HG03025 (cell line): ENCODE results near the gene ZNF609.
"Not testable (repeated sequence)": the region's sequence is repeated elsewhere in the genome, so short reads cannot be mapped to it uniquely, and the experiment has no call there.

ENCODE experiments used
- ATAC-seq: cut with Tn5 transposase; IDR thresholded peaks from one replicate; pipeline ENCODE4 v1.9.1; 2021; ENCODE audit warnings: mild to moderate bottlenecking, moderate library complexity; ENCODE audit not compliant: unreplicated experiment, low FRiP score

The ZNF609 gene

GRCh38 chr15:64454282-64454681 lies 6.1 kb upstream of the ZNF609 start:
- ATAC-seq, result no peak

DNA sequence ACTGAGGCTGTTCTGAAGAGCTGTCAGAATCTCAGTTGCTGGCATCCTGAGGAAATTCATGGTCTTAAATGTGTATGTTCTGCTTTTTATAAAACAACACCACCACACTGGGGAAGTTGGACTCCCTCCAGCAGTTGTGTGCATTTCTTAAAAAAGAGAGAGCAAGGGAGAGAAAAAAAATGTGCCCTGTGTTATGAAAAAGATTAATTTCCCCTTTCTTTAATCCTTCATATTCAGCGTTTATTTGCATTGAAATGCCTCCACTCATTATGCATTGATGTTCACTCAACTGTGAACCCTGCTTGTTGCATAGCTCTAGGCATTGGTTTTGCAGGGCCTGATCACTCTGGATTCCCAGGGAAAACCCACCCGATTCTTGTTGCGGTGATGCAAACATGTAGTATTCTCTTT lies 4.4 kb upstream of the ZNF609 start:
- ATAC-seq, result no peak

DNA sequence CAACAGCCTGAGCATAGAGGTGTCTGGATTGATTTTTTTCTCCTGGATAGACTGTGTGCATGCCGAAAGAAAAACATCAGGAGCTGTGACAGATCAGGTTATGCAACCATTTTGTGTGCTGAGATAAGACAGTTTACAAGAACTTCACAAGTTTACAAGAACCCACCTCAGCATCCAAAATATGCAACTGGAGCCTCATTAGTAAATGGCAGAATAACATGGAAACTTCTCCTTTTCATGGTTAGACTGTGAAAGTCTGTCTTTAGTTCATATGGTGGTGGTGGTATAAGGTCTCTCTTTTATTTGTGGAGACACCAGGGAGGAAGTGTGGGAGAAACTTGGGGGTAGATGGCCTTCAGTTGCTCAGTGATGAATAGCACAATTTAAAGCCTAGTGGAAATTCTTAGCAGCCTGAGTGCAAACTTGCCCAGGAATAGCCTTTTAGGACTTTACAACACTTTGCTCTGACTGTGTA lies 3.7 kb upstream of the ZNF609 start:
- no peak for ATAC-seq

DNA sequence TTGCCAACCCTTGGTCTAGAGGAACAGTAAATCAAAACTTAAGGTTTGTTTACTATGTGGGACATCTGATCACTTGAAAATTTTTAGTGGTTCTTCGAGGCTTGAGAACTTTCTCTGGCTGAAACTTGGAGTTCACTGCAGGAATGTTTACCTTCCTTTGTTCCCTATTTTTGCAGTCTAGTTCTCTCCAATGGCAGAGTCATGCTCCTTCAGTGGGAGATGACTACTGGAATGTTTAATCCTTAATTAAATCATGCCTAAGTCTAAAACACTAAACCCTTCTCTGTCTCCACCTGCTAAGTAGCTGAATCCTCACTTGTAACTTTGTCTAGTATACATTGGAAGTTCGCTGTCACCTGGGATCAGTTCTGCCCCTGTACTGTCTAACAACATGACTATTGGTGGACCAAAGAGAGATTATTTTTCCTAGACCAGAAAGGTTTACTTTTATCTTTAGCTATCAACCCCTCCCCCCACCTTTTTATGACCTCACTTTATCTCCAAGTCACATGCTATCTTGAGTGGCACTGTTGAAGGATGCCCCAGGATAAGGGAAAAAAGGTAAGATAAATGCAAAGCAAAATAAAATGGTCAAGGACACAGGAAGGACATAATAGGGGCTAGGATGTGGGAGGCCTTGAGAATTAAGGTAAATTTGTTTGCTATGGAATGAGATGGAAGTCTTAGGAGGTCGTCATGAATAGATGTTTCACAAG lies 1.2 kb upstream of the ZNF609 start:
- no peak for ATAC-seq

GRCh38 chr15:64460724-64461720 lies 644 bp downstream of the ZNF609 start:
- ATAC-seq, result no peak

DNA sequence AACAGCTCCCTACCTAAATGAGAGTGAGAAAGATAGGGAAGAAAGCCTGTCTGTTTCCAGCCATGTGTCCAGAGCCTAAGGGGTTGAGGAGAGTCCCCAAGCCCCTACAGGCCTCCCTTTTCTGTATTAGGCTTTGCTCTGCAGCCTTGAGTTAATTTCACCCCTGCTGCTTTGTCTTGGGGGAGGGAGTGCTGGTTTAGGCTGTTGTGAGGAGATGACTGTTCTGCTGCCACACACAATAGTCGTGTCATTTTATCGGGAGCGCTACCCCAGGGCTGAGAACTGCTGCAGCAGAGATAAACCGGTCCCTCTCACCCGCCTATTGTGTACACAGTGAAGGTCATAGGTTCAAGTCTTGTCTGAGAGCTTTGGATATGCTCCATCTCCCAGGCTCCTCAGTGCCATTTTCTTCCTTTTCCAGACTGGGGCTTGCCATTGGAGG lies 1.4 kb downstream of the ZNF609 start:
- ATAC-seq, result no peak

GRCh38 chr15:64462492-64462891 lies 2.1 kb downstream of the ZNF609 start:
- no peak for ATAC-seq

DNA sequence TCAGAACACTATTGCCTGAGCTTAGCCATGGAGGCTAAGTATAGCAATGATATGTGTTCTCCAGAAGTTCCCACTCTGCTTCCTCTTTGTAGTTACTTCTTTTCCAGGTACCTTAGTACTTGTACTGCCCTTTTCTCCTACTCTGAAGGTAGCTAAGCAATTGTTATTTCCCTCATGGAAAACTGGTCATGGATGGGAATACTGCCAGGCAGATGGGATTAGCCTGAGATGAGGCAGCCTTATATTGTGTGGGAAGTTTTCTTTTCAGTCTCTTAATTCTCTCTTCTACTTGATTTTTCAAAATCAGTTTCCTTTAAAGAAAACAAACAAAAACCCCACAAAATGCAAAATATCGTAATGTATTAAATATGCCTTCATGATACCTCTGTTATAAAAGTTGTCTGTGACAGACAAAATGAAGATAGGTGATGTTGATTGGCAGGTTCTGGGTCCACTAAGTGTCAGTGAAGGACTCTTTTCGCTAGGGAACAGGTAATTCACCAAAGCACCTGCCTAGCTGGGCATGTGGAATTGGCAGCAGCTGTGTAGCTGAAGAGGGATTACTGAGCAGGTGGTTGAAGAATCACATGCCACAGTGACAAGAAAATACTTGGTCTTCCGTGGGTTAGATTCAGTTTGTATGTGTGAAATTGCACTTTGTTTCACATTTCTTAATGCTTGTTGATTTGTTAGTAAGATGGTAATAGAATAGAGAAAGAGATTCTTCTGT lies 4.1 kb downstream of the ZNF609 start:
- ATAC-seq, result no peak

GRCh38 chr15:64466408-64467141 lies 6.2 kb downstream of the ZNF609 start:
- no peak for ATAC-seq

DNA sequence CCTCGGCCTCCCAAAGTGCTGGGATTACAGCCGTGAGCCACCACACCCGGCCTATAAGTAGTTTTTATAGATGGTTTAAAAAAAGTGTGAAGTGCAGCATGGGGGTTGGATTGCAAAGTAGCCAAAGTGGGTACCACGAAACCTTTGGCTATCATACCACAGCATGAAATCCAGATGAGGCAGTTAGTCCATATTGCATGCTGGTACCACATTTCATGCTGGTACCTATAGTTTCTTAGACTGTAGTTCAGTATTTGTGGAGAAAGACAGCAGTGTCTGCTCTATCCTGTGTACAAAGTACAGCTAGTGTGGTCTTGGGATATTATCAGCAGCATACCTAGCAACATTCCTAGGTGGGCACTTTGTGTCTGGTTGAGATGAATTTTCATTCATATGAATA lies 11.8 kb downstream of the ZNF609 start:
- ATAC-seq, result no peak

- ATAC-seq, result no peak
Observed at GRCh38 chr15:64474846-64475245, 14.5 kb downstream of the ZNF609 start.

DNA sequence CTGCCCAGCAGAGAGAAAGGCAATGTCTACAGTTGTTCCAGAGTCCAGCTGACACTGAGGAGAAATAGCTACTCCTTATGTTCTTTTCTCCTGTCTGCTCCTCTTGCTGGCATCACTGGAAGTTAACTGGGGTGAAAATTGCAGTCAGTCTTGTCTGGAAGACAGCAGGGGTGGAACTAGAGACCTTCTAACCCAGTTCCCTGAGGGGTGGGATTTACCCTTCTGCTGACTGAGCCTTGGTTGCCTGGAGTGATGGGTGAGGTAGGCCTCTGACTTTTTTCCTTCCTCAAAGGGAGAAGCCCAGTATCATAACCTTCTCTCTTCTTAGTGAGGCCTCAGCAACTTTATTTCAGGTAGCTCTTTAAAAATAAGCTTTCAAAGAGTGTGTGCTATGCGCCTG lies 16.2 kb downstream of the ZNF609 start:
- no peak for ATAC-seq

- no peak for ATAC-seq
Observed at GRCh38 chr15:64478863-64479262, 18.5 kb downstream of the ZNF609 start.

GRCh38 chr15:64480891-64481290 lies 20.5 kb downstream of the ZNF609 start:
- no peak for ATAC-seq

DNA sequence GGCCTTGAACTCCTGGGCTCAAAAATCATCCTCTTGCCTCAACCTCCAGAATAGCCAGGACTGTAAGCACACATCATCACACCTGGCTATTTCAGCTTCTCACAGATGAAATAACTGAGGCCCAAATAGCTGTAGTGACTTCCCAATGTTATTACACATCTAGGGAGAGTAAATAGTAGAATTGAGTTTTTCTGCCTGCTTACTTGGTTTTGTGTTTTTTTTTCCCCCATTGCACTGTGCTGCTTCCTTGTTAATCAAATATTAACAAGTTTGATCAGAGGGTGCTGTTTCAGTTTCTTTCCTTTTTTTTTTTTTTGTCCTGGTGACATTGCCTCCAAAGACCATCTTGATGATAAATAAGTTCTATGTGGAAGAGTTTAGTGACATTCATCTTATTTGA lies 23.4 kb downstream of the ZNF609 start:
- ATAC-seq, result no peak

DNA sequence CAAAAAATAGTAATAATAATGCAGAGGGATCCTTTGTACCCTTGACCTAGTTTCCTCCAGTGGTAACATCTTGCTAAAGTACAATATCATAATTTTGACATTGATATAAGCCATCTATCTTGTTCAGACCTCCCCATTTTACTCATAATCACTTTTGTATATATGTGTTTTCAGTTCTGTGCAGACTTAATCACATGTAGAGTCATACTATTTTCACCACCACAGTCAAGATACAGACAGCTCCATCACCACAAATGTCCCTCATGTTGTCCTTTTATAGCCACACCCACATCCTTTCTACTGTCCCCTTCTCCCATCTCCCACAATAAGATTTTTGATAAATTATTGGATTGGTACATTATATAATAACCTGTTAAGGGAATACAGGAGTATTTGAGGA lies 25.4 kb downstream of the ZNF609 start:
- no peak for ATAC-seq

- no peak for ATAC-seq
Observed at GRCh38 chr15:64490598-64491259, 30.4 kb downstream of the ZNF609 start.

DNA sequence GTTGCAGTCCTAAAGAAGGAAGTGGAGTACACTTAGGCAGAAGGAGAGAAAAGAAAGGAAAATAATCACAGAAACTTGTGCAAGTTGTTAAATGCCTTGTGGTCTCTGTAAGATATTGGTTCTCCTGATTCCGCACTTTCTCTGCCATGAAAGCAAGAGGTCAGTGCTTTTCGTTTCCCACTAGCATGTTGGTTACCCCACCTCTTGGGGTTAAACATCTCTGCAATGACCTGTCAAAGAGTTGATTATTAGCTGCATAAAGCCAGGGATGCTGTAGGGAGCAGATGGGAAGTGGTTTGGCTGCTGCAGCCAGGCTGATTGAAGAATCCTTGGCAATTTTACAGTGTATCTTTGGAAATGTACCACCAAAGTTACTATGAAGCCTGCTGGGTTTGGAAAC lies 33.3 kb downstream of the ZNF609 start:
- ATAC-seq, result no peak

DNA sequence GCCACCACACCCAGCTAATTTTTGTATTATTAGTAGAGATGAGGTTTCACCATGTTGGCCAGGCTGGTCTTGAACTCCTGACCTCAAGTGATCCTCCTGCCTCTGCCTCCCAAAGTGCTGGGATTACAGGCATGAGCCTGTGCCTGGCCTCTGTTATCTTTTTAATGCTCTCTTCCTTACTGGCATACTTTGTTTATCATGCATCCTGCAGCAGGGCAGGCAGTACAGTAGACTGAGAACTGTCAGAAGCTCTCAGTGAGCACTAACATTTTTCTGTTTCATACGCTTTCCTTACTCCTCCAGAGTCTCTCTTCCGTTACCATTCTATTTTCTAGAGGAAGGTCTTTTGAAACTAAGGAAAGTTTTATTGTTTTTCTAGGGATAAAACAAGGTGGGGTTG lies 35.6 kb downstream of the ZNF609 start:
- not testable (repeated sequence) for ATAC-seq
